CD14-positive monocyte (primary cell): ENCODE measurements around the gene RBM44. TPM values are rescaled to one million over a fixed set of nuclear protein-coding genes. Genes with fewer than 3 reads are reported as not detected.

Experiments used
- DNase-seq, 3 donors: peaks; one replicate each; pipeline ENCODE4 v3.0.0-alpha.2; 2011 to 2022
- H2AFZ ChIP-seq: 2 replicates; pipeline ENCODE4 v1.6.0; 2012; ENCODE audit warnings: mild to moderate bottlenecking, low read depth, low read length, inconsistent platforms; ENCODE audit not compliant: insufficient read depth, poor library complexity, severe bottlenecking
- H3K27ac ChIP-seq, 2 donors: 1 replicate in 1 of 2; 2 replicates in 1 of 2; pipeline ENCODE4 v1.5.1; 2012 to 2013; ENCODE audit warnings: low read length in 2 of 2, control low read depth in 1 of 2, inconsistent platforms in 1 of 2, low read depth in 1 of 2, mild to moderate bottlenecking in 1 of 2
- H3K27me3 ChIP-seq, 2 donors: one replicate each; pipeline versions ENCODE4 v1.6.0 to v1.6.1; 2011 to 2013; ENCODE audit warnings: low read length in 2 of 2; ENCODE audit not compliant: control insufficient read depth in 2 of 2, insufficient read depth in 2 of 2
- H3K36me3 ChIP-seq, 2 donors: replicated peaks in 1 of 2; 1 replicate in 1 of 2; 2 replicates in 1 of 2; pipeline versions ENCODE4 v1.5.1 to v1.6.1; 2012 to 2013; ENCODE audit warnings: low read length in 2 of 2, control low read depth in 1 of 2, inconsistent platforms in 1 of 2, mild to moderate bottlenecking in 1 of 2; ENCODE audit not compliant: insufficient read depth in 2 of 2, control insufficient read depth in 1 of 2
- H3K4me1 ChIP-seq, 2 donors: 1 replicate in 1 of 2; 2 replicates in 1 of 2; pipeline versions ENCODE4 v1.5.1 to v1.6.1; 2012 to 2013; ENCODE audit warnings: low read length in 2 of 2, control low read depth in 1 of 2, inconsistent platforms in 1 of 2, mild to moderate bottlenecking in 1 of 2, moderate library complexity in 1 of 2; ENCODE audit not compliant: insufficient read depth in 2 of 2, control insufficient read depth in 1 of 2
- H3K4me2 ChIP-seq: replicated peaks from 2 replicates; pipeline ENCODE3; 2012; ENCODE audit warnings: low read length, moderate library complexity, mild to moderate bottlenecking; ENCODE audit not compliant: poor library complexity, severe bottlenecking; ENCODE audit errors: extremely low read depth
- H3K4me3 ChIP-seq, 3 experiments: fragments of 200-600 bp in 1 of 3; sonication (generic) in 1 of 3; replicated peaks in 1 of 3; 1 replicate in 2 of 3; 2 replicates in 1 of 3; pipeline ENCODE4 v1.5.1; 2011 to 2013; ENCODE audit warnings: low read length in 3 of 3, mild to moderate bottlenecking in 3 of 3, control low read depth in 2 of 3, low read depth in 2 of 3, inconsistent platforms in 1 of 3, moderate library complexity in 1 of 3
- H3K79me2 ChIP-seq: 2 replicates; pipeline ENCODE4 v1.6.0; 2012; ENCODE audit warnings: mild to moderate bottlenecking, control low read depth, inconsistent platforms, low read length, moderate library complexity; ENCODE audit not compliant: insufficient read depth
- H3K9ac ChIP-seq: 2 replicates; pipeline ENCODE4 v1.6.0; 2017; ENCODE audit warnings: low read length, mild to moderate bottlenecking; ENCODE audit not compliant: insufficient read depth, poor library complexity, severe bottlenecking
- H3K9me3 ChIP-seq, 2 donors: replicated peaks in 1 of 2; 1 replicate in 1 of 2; 2 replicates in 1 of 2; pipeline versions ENCODE4 v1.5.1 to v1.6.1; 2012 to 2013; ENCODE audit warnings: low read length in 2 of 2, control low read depth in 1 of 2; ENCODE audit not compliant: control insufficient read depth in 1 of 2, insufficient read depth in 1 of 2
- H4K20me1 ChIP-seq: 2 replicates; pipeline ENCODE4 v1.6.0; 2012; ENCODE audit warnings: mild to moderate bottlenecking, low read length, control low read depth, moderate library complexity; ENCODE audit not compliant: insufficient read depth
- H3K27ac Mint-ChIP-seq, 7 donors: one replicate each; pipeline ENCODE4 v1.8.0; 2020; ENCODE audit warnings: mild to moderate bottlenecking in 7 of 7, mixed read lengths in 7 of 7, moderate library complexity in 6 of 7, inconsistent platforms in 2 of 7
- H3K27me3 Mint-ChIP-seq, 3 donors: one replicate each; pipeline ENCODE4 v1.8.0; 2021 to 2022; ENCODE audit warnings: low read depth in 3 of 3, mild to moderate bottlenecking in 3 of 3, mixed read lengths in 3 of 3, moderate library complexity in 3 of 3, inconsistent platforms in 1 of 3
- H3K36me3 Mint-ChIP-seq, 2 donors: one replicate each; pipeline ENCODE4 v1.8.0; 2020; ENCODE audit warnings: mixed read lengths in 2 of 2, inconsistent platforms in 1 of 2, mild to moderate bottlenecking in 1 of 2
- H3K4me1 Mint-ChIP-seq: one replicate; pipeline ENCODE4 v1.8.0; 2020; ENCODE audit warnings: mild to moderate bottlenecking, mixed read lengths
- H3K4me3 Mint-ChIP-seq, 2 donors: one replicate each; pipeline ENCODE4 v1.8.0; 2020; ENCODE audit warnings: mild to moderate bottlenecking in 2 of 2, mixed read lengths in 2 of 2, moderate library complexity in 1 of 2
- H3K9me3 Mint-ChIP-seq, 7 donors: one replicate each; pipeline ENCODE4 v1.8.0; 2020 to 2022; ENCODE audit warnings: mixed read lengths in 7 of 7, mild to moderate bottlenecking in 6 of 7, moderate library complexity in 6 of 7, inconsistent platforms in 2 of 7
- whole genome bisulfite sequencing: methylation state at CpG from one replicate; pipeline ENCODE4 v1.1.5; 2013; ENCODE audit warnings: missing lambda C conversion rate; ENCODE audit not compliant: insufficient coverage; 5-methylcytosine and 5-hydroxymethylcytosine counted together
- intact Hi-C, 2 donors: fragments of 100-400 bp; cut with micrococcal nuclease; formaldehyde crosslinking; loops; one replicate each; pipeline versions ENCODE4 v1.15.0 to v1.15.1; 2023
- polyA plus RNA-seq, 3 donors: library from polyadenylated mRNA; depleted of rRNA in 1 of 3; unstranded in 2 of 3; stranded (reverse) in 1 of 3; fragments of 300-500 nt in 2 of 3; fragments of >200 nt in 1 of 3; fragmentation: Illumina TruSeq in 2 of 3; gene quantifications; 1 replicate in 2 of 3; 2 replicates in 1 of 3; pipeline ENCODE4 v1.2.3, GENCODE V29; 2012 to 2021
- TF ChIP-seq, protein P1 (sequence below): fragments of 200-600 bp; IDR thresholded peaks from one replicate; pipeline ENCODE4 v1.8.0; 2022; ENCODE audit warnings: antibody characterized with exemption, mild to moderate bottlenecking

Gene RBM44
- polyA plus RNA-seq, 3 donors: 0.07 to 1.5 TPM; not detected in 1

DNA sequence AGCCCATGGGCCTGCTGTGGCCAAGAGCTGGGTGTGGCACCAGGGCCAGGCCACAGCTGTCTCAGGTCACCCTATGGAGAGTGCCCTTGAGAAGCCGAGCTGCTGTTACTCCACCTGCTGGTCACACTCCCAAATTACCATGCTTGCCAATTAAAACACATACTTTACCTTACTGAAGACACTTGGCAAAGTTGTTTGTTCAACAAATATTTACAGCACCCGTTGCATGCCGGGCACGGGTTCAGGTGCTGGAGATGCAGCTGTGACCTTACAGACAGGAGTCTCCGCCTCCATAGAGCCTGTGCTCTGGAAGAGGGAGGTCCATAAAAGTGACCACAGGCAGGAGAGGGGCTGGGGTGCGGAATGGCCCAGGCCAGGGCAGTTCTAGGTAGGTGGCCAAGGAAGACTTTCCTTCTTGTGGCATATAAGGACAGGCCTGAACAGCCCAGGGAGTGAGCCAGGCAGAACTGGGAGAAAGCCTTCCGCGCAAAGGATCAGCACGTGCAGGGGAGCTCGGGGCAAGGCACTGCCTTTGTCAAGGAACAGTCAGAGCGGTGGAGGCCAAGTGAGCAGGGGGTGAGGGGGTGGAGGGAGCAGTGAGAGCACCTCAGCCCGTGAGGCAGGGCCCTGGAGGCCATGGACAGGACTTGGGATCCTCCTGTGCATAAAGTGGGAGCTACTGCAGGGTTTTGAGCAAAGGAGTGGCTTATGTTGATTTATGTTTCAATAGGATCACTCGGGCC is 23.6 kb upstream of the RBM44 start:
- H3K27me3 Mint-ChIP-seq: no peaks in the 10 kb centered on the region
- Histone ChIP-seq H3K27me3 (no peaks in the 10 kb centered on the region), H3K79me2 (no peaks in the 10 kb centered on the region), H3K4me3 (no peak overlapping the region), H3K4me1 (no peaks in the 10 kb centered on the region), H3K9ac (no peak overlapping the region), H3K36me3 (peaks cover 91 to 97% of the 10 kb centered on the region in 2 donors), H3K27ac (no peak overlapping the region), H4K20me1 (peaks cover 58% of the 10 kb centered on the region), H3K9me3 (no peaks in the 10 kb centered on the region), H3K4me2 (no peak overlapping the region), H2AFZ (no peak overlapping the region)
- H3K9me3 Mint-ChIP-seq: peaks cover 0 to 5% (median 0%) of the 10 kb centered on the region in 7 donors
- 90% methylated on average over 13 of the region's 13 CpGs for WGBS
- H3K4me1 Mint-ChIP-seq: no peaks in the 10 kb centered on the region
- intact Hi-C loops: loop anchor here in 1 of 2 donors (10.0 kb wide), 1 partner anchor 260 kb away; no protein-coding TSS in a partner anchor
- H3K36me3 Mint-ChIP-seq: peaks cover 80 to 96% of the 10 kb centered on the region in 2 donors
- peak overlapping the region in 4 of 7 donors; percentile 26 to 72 (median 58) for H3K27ac Mint-ChIP-seq
- no peak overlapping the region for H3K4me3 Mint-ChIP-seq
- TF ChIP-seq, protein P1, sequence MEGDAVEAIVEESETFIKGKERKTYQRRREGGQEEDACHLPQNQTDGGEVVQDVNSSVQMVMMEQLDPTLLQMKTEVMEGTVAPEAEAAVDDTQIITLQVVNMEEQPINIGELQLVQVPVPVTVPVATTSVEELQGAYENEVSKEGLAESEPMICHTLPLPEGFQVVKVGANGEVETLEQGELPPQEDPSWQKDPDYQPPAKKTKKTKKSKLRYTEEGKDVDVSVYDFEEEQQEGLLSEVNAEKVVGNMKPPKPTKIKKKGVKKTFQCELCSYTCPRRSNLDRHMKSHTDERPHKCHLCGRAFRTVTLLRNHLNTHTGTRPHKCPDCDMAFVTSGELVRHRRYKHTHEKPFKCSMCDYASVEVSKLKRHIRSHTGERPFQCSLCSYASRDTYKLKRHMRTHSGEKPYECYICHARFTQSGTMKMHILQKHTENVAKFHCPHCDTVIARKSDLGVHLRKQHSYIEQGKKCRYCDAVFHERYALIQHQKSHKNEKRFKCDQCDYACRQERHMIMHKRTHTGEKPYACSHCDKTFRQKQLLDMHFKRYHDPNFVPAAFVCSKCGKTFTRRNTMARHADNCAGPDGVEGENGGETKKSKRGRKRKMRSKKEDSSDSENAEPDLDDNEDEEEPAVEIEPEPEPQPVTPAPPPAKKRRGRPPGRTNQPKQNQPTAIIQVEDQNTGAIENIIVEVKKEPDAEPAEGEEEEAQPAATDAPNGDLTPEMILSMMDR: peak; percentile 75
- peak; percentile 21 to 45 (median 44) for DNase-seq

DNA sequence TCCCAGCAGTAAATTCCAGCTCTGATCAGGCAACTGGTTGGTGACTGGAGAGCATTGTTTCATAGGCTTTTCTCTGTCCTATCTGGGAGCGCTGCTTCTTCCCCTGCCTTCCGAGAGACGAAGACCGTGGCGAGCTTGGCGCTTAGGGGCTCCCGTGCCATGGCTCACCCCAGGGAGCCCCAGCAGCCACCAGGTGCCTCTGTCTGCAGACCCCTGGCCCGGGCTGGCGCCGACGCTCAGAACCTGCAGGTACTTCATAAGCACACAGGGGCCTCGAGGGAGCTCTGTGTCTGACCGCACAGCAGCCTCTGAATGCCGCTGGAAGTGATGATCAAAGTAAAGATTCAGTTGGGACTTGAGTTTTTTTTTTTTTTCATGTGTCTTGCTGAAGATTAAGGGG is 19.1 kb upstream of the RBM44 start:
- Histone ChIP-seq H3K36me3 (peaks cover 73 to 82% of the 10 kb centered on the region in 2 donors), H4K20me1 (peaks cover 55% of the 10 kb centered on the region), H2AFZ (no peak overlapping the region), H3K4me3 (no peak overlapping the region), H3K79me2 (no peaks in the 10 kb centered on the region), H3K4me1 (no peaks in the 10 kb centered on the region), H3K9ac (no peak overlapping the region), H3K27me3 (no peaks in the 10 kb centered on the region), H3K9me3 (peaks cover 8 to 10% of the 10 kb centered on the region in 2 donors), H3K27ac (no peak overlapping the region), H3K4me2 (no peak overlapping the region)
- Mint-ChIP-seq H3K27me3 (peaks cover 0 to 2% (median 0%) of the 10 kb centered on the region in 3 donors), H3K36me3 (peaks cover 72 to 86% of the 10 kb centered on the region in 2 donors), H3K27ac (no peak overlapping the region), H3K4me3 (no peak overlapping the region), H3K4me1 (no peaks in the 10 kb centered on the region), H3K9me3 (peaks cover 9 to 20% (median 15%) of the 10 kb centered on the region in 7 donors)
- no peak for DNase-seq
- over 99% methylated on average over 13 of the region's 14 CpGs for WGBS
- intact Hi-C loops: loop anchor here in 1 of 2 donors (10.0 kb wide), 1 partner anchor 265 kb away; no protein-coding TSS in a partner anchor
- TF ChIP-seq, protein P1: no peak
